GM18526 (cell line): ENCODE measurements around the gene MBNL2.

ENCODE experiments used
- POLR2A ChIP-seq: IDR thresholded peaks from 3 replicates; pipeline ENCODE4 v1.6.1; 2011; ENCODE audit not compliant: insufficient read length; ENCODE audit errors: extremely low read depth

Gene MBNL2

DNA sequence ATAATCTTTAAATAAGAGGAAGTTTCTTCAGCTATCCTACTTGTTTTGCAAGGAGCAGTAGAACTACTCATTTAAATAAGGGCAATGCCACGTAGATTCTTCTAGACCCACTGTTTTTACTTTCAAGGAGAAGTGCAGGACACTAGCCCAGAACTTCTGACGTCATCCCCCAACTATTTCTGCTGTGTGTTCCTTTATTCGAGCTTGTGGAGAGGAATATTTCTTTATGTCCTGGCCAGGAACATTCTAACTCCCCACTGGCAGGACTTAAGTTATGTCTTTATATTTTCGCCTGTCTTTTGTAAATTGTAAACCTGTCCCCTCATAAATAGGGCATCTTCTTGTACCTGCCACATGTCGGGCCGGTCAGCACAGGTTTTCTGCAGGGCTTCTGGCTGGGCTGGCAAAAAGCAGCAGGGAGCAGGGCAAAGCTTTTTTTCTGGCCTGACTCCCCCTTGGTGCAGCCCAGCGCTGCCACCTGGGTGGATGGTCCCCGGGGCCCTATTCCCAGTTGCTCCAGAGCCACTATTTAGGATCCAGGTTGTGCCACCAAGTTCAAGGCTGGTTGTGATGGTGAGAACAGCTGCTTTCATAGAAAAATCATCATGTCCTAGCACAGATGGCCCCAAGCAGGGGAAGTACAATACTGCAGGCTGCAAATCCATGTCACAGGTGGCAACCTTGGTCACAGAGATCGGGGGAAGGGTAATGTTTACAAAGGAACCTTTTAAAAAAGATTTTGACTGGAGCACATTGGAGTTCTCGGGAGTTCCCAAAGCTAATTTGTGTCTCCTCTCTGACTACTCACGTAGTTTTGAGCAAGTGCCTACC lies 1.8 kb downstream of the MBNL2 start:
- no peak for TF ChIP-seq POLR2A

DNA sequence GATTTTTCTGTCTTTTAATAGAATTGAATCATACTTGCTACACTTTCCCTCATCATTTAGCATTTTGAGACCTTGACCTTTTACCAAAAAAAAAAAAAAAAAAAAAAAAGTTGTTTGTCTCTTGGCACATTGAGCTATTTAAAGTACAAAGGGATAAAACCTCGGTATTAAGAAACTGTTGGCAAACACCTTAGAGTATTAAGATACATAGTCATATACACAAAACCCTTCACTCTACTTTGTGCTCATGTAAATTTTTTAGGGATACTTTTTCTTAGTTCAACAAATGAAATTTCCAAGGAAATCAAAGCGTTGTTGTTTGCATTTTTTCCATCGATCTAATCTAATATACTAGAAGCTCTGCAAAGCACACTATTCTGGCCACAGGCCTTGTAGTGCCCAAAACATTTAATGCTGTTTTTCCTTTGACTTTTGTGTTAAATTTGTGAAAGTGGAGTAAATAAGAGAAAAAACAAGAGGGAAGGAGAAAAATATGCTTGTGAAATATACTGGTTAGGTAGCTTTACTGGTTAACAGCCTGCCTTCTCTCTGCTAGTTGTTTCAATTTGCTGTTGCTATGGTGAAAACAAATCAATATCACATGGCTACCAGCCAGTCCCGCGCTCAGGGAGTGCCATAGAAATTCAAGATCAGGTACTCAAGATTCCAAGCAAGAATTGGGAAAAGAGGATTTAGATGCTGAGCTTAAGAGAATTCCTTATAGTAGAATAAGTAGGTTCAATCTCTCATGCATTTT lies 2.6 kb downstream of the MBNL2 start:
- TF ChIP-seq POLR2A, result no peak

DNA sequence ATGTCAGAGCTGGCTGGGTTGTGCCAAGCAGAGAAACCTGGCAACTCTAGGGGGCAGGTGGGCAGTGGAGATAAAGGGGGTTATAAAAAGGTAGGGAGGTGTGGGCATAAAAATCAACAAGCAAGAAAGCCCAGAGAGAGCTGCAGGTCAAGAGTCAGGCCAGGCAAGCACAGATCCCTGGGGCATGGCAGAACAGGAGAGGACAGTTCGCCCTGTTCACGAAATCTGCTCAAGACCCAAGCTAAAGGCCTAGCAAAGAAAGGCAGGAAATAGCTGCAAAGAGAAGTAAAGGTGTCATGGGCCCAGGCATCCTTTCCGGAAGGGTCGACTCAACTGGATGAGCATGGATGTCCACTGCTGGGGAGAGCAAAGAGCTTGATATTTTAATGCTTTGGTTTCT lies 3.4 kb downstream of the MBNL2 start:
- TF ChIP-seq POLR2A, result no peak

DNA sequence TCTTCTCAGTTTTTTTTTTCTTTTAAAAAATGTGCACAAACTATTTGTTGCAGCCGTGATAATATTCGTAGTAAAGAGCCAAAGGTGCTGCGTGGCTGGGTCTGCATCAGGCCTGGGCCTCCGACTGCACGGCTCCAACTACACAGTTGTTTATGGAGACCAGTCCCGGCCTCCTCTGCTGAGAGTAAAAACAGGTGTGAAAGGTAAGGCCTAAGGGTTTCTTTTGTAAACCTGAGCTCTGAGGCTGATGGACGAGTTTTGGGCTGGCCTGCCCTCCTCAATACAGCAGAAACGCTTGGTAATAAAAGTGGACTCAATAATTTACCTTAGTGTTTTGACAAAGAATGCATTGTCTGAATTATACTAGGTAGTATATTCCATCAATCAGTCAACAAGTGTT lies 3.9 kb downstream of the MBNL2 start:
- TF ChIP-seq POLR2A, result no peak

DNA sequence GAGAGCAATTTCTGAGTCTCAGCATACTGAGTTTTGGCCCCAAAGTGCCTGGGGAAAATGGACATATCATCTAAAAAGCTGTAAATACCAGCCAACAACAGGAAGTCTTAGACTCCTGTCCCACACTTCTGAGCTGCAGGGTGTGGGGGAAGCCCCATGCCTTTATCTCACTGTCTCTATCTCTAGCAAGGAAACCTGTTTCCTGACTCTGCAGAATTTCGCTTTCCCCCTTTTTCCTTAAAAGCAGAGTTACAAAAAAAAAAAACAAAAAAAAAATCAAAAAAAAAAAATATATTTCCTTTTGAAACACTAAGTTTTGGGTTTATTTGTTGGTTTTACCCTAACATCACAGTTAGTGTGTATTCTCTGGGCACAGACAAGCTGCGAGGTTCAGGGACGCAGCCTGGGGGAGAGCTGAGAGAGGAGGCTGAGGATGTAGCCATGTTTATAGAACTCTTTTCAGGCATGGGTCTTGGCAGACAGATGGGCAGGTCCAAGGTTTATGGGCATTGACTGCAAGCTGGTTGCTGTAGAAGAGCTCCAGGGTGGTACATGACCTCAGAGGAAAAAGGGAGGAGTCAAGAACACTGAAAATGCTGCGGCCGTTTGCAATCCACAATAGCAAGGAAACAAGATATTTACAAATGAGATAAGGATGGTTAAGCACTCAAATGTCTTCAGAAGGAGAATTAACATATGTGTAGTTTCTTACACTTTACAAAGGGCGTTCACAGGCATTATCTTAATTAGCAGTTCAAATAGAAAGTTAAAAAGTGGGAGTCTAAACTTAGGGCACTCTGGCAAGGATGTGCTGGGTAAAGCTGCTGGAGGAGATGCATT lies 4.9 kb downstream of the MBNL2 start:
- no peak for TF ChIP-seq POLR2A

DNA sequence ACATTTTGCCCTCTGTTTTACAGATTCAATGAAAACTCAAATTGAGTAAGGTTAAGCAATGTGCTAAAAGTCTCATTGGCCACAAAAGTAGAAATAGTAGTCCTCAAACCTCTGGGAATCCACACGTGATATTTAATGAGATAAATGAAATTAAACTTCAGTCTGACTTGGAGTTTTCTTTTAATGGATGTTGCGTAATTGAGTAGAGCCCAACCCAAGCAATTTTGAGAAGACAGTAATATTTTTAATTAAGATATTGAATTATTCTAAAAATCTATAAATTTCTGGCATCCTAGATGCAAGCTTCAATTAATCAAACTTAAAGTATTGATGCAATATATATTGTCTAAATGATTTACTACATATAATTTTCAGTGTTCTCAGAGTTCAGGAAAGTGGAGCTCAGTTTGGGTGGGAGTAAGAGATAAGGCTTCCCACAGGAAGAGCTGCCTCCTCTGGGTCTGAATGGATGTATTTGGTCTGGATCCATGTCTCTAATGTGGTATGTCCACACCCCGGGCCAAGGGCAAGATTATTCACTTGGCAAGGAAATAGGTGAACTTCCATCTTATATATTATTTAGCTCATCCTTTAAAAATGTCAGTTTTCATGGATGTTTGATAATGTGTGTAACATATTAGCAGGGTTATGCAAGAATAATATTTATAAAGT lies 6.9 kb downstream of the MBNL2 start:
- no peak for TF ChIP-seq POLR2A

DNA sequence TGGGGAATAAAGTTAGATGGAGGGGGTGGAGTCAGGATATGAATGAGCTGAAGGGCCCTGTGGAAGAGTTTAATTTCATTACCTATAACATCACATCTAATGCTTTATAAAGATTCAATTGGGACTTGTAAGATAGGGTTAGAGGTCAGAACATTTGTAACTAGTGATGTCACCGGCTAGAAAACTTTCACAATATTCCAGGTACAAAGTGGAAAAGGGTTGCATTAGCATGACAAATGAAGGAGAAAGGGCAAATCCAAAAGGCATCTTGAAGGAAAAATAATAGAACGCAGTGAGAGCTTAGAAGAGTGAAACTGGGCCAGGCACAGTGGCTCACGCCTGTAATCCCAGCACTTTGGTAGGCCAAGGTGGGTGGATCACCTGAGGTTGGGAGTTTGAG lies 7.6 kb downstream of the MBNL2 start:
- no peak for TF ChIP-seq POLR2A

DNA sequence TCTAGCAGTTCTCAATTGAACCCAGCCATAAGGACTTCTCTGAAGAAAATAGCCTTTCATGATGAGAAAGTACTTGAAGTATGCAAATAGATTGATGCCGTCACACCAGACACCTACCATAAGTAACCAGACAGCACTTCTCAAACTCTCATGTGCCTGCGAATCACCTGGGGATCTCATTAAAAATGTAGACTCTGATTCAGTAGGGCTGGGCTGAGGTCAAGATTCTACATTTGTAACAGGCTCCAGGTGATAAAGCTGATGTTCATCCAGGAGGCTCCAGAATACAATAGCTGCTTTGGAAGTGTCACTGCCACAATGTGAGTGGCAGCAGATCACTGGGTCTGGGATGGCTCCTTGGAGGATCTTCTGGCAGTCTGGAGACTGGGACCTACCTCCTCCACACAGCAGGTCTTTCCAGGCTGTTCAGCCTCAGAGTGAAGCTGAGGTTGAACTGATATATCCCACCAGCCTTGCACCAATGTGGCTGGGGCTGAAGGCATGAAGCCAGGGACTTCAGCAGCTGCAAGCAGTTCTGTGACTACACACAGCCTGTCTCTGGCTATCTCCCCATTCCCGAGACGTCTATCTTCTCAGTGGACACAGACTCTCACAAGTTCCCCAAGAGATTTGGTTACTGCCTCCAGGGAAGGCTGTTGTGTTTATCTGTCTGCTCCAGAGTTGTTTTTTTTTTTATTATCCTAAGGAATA lies 9.1 kb downstream of the MBNL2 start:
- no peak for TF ChIP-seq POLR2A

DNA sequence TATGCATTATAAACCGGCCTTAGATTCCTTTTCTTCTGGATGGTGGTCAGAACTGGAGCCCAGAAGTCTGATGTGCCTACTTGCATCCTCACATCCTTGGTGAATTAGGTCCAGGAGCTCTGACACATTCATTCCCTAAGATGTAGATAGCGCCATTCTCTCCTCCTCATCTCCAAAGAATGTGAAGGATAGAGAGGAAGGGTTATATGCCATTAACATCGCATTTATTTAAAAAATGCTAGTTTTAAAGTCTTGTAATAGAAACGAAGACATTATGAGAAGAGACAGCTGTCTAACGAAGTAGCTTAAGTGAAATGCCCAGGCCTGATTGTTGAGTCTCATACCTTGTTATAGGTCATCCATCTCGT lies 9.7 kb downstream of the MBNL2 start:
- TF ChIP-seq POLR2A, result no peak

DNA sequence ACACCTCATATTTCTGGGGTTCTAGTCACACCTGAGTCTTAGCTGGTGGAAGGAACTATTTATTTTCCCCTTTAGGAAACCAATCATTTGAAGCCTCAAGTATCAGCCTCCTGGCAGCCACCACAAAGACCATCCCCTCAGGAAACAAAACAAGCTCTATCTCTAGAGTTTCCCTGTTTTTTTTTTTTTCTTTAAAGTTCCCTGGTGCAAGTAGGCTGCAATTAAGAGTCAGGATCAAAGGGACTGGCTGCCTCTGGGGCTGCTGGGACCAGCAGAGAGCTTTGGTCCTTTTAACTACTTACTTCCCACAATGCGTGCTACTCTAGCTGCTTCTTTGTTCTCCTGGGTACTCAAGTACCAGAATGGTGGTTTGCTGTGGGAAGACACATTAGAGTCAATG lies 11.4 kb downstream of the MBNL2 start:
- no peak for TF ChIP-seq POLR2A

DNA sequence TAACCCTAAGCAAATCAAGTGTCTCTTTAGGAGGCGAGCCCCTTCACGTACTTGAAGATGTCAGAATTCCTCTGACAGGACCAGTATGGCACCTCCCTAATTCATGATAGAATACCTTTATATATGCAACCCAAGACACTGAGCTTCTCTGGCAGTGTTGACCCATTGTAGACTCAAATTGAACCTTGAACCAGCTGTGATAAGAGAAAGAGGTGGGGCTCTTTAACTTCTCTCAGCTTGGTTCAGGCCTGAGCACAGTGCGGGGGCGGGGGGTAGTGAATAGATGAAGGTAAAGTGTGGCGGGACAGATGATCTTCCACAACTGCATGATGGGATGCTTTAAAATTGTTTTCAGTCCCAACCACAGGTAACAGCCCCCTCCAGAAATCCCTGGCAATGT lies 12.1 kb downstream of the MBNL2 start:
- no peak for TF ChIP-seq POLR2A

DNA sequence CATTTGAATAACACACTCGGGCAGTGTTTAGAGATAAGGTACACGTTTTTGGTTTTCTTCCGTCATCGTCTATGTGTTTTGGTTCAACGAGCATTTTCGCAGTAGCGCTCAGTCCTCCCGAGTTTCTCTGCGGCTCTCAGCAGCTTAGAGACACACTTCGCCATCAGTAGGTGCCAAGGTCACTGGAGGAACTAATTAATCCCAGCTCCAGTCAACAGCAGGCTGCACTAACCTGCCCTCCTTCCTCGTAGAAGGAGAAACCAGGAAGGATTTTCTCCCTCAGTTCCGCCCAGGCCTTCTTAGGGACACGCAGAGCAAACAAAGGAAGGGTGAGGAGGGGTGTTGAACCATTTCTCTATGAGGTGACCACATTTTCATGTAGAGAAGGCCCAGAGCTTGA lies 12.6 kb downstream of the MBNL2 start:
- no peak for TF ChIP-seq POLR2A

DNA sequence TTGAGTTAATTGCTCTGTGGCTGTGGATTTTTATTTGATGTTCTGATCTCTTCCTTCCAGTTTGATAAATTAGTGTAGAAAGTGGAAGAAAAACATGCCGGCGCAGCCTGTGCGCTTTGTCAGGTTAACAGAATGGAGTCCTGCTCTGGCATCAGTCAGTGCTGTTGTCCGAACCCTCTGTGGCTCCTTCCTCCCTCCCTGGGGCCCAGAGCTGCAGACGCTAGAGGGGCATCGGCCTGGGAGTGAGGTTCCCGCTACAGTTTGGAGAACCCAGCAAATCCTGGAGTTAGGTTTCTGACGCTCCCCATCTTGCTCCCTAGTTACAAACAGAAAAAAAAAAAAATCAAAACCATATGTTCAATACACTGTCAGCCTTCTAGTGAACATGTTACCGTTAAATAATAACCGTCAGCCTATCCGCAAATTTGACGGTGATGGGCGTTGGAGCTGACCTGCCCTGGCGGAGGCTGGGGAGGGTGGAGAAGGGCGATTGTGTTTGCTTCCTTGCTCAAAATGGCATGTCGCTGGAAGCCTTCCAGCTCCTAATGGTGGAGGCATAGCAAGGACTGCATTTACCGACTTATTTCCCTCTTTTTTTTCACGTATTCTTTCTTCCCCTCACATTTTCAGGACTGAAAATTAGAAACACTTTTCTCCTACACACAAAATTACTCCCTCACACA lies 13.6 kb downstream of the MBNL2 start:
- TF ChIP-seq POLR2A, result no peak

DNA sequence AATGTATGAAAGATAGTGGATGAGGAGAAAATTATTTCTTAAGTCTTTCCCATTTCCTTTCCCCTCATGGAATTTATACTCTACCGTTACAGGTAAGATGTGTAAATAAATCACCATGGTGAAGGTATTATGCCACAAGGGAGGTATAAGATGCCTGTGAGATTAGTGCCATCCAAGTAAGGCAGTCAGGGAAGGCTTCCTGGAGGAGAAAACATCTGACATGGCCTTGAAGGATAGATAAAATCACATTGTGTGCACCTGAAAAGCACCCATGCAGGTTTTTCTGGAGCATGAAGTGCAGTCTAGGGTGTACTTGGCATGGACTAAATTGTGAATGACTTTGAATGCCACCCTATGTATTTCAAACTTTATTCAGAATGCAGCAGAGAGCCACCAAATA lies 15.3 kb downstream of the MBNL2 start:
- TF ChIP-seq POLR2A, result no peak
